ENCODE measurements around the gene FAM193B.
"Not testable (repeated sequence)": the region's sequence is repeated elsewhere in the genome, so short reads cannot be mapped to it uniquely, and the experiment has no call there.

The FAM193B gene

GRCh38 chr5:177497292-177498012, 56.9 kb downstream of the FAM193B start, which contains the start of gene PDLIM7:
TSS of gene PDLIM7 (minus strand) at chr5:177497604. CDS start at chr5:177496512, 1,092 bp downstream.
- DNase-seq = peak; percentile 98

GRCh38 chr5:177496727-177497291, 57.6 kb downstream of the FAM193B start:
- DNase-seq = peak; percentile 98

GRCh38 chr5:177496070-177496726, 58.2 kb downstream of the FAM193B start:
- DNase-seq = peak; percentile 77

GRCh38 chr5:177495243-177496060, 58.9 kb downstream of the FAM193B start:
- DNase-seq = peak; percentile 92

- peak; percentile 96 for DNase-seq
Measured at GRCh38 chr5:177494346-177495195, 59.8 kb downstream of the FAM193B start.

GRCh38 chr5:177493795-177494345, 60.5 kb downstream of the FAM193B start:
- DNase-seq = no peak

- DNase-seq = no peak
Measured at GRCh38 chr5:177492841-177493240, 61.5 kb downstream of the FAM193B start.

- no peak for DNase-seq
Measured at GRCh38 chr5:177491983-177492746, 62.2 kb downstream of the FAM193B start.

- peak; percentile 65 for DNase-seq
Measured at GRCh38 chr5:177491429-177491945, 62.9 kb downstream of the FAM193B start.

- no peak for DNase-seq
Measured at GRCh38 chr5:177490992-177491391, 63.4 kb downstream of the FAM193B start.

- no peak for DNase-seq
Measured at GRCh38 chr5:177490311-177490991, 63.9 kb downstream of the FAM193B start.

GRCh38 chr5:177489119-177489716, 65.1 kb downstream of the FAM193B start:
- DNase-seq = peak; percentile 17

- DNase-seq = peak; percentile 10
Measured at GRCh38 chr5:177487975-177488374, 66.4 kb downstream of the FAM193B start.

- DNase-seq = no peak
Measured at GRCh38 chr5:177487144-177487543, 67.2 kb downstream of the FAM193B start.

- DNase-seq = no peak
Measured at GRCh38 chr5:177486256-177486655, 68.1 kb downstream of the FAM193B start.

- DNase-seq = not testable (repeated sequence)
Measured at GRCh38 chr5:177485753-177486152, 68.6 kb downstream of the FAM193B start.

- DNase-seq = peak; percentile 26
Measured at GRCh38 chr5:177484902-177485549, 69.3 kb downstream of the FAM193B start.

- DNase-seq = no peak
Measured at GRCh38 chr5:177483994-177484901, 70.1 kb downstream of the FAM193B start.

Data from fibroblast of skin of right biceps (primary cell).